Trophoblast cell (in vitro differentiated cells and primary cell): Measurements from ENCODE around the gene ZNF610.

Experiments
- DNase-seq, 2 donors: peaks; one replicate each; pipeline ENCODE4 v3.0.0-alpha.2; 2016
- H2AFZ ChIP-seq: 2 replicates; pipeline ENCODE4 v1.6.1; 2013; ENCODE audit warnings: low read length, moderate library complexity, mild to moderate bottlenecking; ENCODE audit not compliant: insufficient read depth, poor library complexity
- H2AK5ac ChIP-seq: 2 replicates; pipeline ENCODE4 v1.6.1; 2013; ENCODE audit warnings: mild to moderate bottlenecking, low read length
- H2BK120ac ChIP-seq: 2 replicates; pipeline ENCODE4 v1.6.1; 2013; ENCODE audit warnings: low read length, mild to moderate bottlenecking, moderate library complexity; ENCODE audit not compliant: insufficient read depth, poor library complexity
- H2BK12ac ChIP-seq: 2 replicates; pipeline ENCODE4 v1.6.1; 2013; ENCODE audit warnings: mild to moderate bottlenecking, low read length, moderate library complexity
- H2BK5ac ChIP-seq: 2 replicates; pipeline ENCODE4 v1.6.1; 2013; ENCODE audit warnings: low read length, low read depth, moderate library complexity, mild to moderate bottlenecking; ENCODE audit not compliant: poor library complexity
- H3K14ac ChIP-seq: 2 replicates; pipeline ENCODE4 v1.6.1; 2013; ENCODE audit warnings: mild to moderate bottlenecking, low read length
- H3K18ac ChIP-seq: 2 replicates; pipeline ENCODE4 v1.6.1; 2013; ENCODE audit warnings: mild to moderate bottlenecking, low read length
- H3K23ac ChIP-seq: 2 replicates; pipeline ENCODE4 v1.6.1; 2013; ENCODE audit warnings: low read length
- H3K27ac ChIP-seq: 2 replicates; pipeline ENCODE4 v1.5.1; 2013; ENCODE audit warnings: low read depth, mild to moderate bottlenecking, inconsistent platforms, low read length, moderate library complexity
- H3K27me3 ChIP-seq: 2 replicates; pipeline ENCODE4 v1.6.1; 2013; ENCODE audit warnings: inconsistent platforms, mild to moderate bottlenecking, low read length, moderate library complexity; ENCODE audit not compliant: insufficient read depth
- H3K36me3 ChIP-seq, 2 experiments: 1 replicate in 1 of 2; 2 replicates in 1 of 2; pipeline ENCODE4 v1.6.1; 2013; ENCODE audit warnings: low read length in 2 of 2, mild to moderate bottlenecking in 2 of 2, moderate library complexity in 1 of 2; ENCODE audit not compliant: insufficient read depth in 2 of 2, control insufficient read depth in 1 of 2
- H3K4ac ChIP-seq: 2 replicates; pipeline ENCODE4 v1.6.1; 2013; ENCODE audit warnings: low read depth, mild to moderate bottlenecking, low read length, moderate library complexity
- H3K4me1 ChIP-seq, 2 experiments: 1 replicate in 1 of 2; 2 replicates in 1 of 2; pipeline ENCODE4 v1.6.1; 2013; ENCODE audit warnings: low read length in 2 of 2, mild to moderate bottlenecking in 2 of 2, moderate library complexity in 1 of 2; ENCODE audit not compliant: insufficient read depth in 2 of 2, control insufficient read depth in 1 of 2
- H3K4me2 ChIP-seq: 2 replicates; pipeline ENCODE4 v1.6.1; 2013; ENCODE audit warnings: inconsistent platforms, mild to moderate bottlenecking, low read length, moderate library complexity
- H3K4me3 ChIP-seq: 2 replicates; pipeline ENCODE4 v1.5.1; 2013; ENCODE audit warnings: mild to moderate bottlenecking, low read depth, low read length, inconsistent platforms
- H3K79me1 ChIP-seq: one replicate; pipeline ENCODE4 v1.6.1; 2013; ENCODE audit warnings: low read length
- H3K79me2 ChIP-seq: 2 replicates; pipeline ENCODE4 v1.6.1; 2013; ENCODE audit warnings: low read length, mild to moderate bottlenecking; ENCODE audit not compliant: control insufficient read depth, insufficient read depth, poor library complexity
- H3K9ac ChIP-seq: 2 replicates; pipeline ENCODE4 v1.6.1; 2013; ENCODE audit warnings: mild to moderate bottlenecking, low read length
- H3K9me3 ChIP-seq: 2 replicates; pipeline ENCODE4 v1.6.1; 2013; ENCODE audit warnings: low read depth, mild to moderate bottlenecking, control low read depth, inconsistent platforms, low read length; ENCODE audit not compliant: insufficient read depth
- H4K12ac ChIP-seq: 2 replicates; pipeline ENCODE4 v1.6.1; 2013; ENCODE audit warnings: low read depth, mild to moderate bottlenecking, low read length, moderate library complexity
- H4K8ac ChIP-seq: 2 replicates; pipeline ENCODE4 v1.6.1; 2013; ENCODE audit warnings: low read depth, mild to moderate bottlenecking, low read length, moderate library complexity
- H4K91ac ChIP-seq: one replicate; pipeline ENCODE4 v1.6.1; 2013; ENCODE audit warnings: low read depth, mild to moderate bottlenecking, low read length, moderate library complexity
- WGBS: extraction: QIAGEN DNeasy Blood & Tissue Kit; methylation state at CpG from one replicate; pipeline ENCODE4 v1.1.7; 2013; ENCODE audit warnings: missing lambda C conversion rate; ENCODE audit not compliant: insufficient read length, insufficient coverage; ENCODE audit errors: extremely low coverage; 5-methylcytosine and 5-hydroxymethylcytosine counted together

The ZNF610 gene

GRCh38 chr19:52366414-52366824 is 30.4 kb downstream of the ZNF610 start:
- H3K36me3 ChIP-seq, result peaks cover 12 to 15% of the 10 kb centered on the region in 2 experiments
- no peak overlapping the region for H2AK5ac ChIP-seq
- H2BK12ac ChIP-seq, result no peak overlapping the region
- peaks cover 4% of the 10 kb centered on the region for H3K79me1 ChIP-seq
- WGBS, result no CpG with 5 or more reads among the region's 8 CpGs
- no peak overlapping the region for H3K4me2 ChIP-seq
- peaks cover 21% of the 10 kb centered on the region for H3K9me3 ChIP-seq
- H3K18ac ChIP-seq, result no peak overlapping the region
- H3K4me1 ChIP-seq, result peaks cover 0 to 2% of the 10 kb centered on the region in 2 experiments
- H2BK5ac ChIP-seq, result no peak overlapping the region
- no peak overlapping the region for H2BK120ac ChIP-seq
- no peak for DNase-seq
- H3K27ac ChIP-seq, result no peak overlapping the region
- H4K12ac ChIP-seq, result no peak overlapping the region
- H4K91ac ChIP-seq, result no peak overlapping the region
- no peak overlapping the region for H3K4ac ChIP-seq
- H3K4me3 ChIP-seq, result no peak overlapping the region
- H3K27me3 ChIP-seq, result no peaks in the 10 kb centered on the region
- H3K9ac ChIP-seq, result no peak overlapping the region
- peaks cover 3% of the 10 kb centered on the region for H3K79me2 ChIP-seq
- H3K14ac ChIP-seq, result no peak overlapping the region
- no peak overlapping the region for H4K8ac ChIP-seq
- no peak overlapping the region for H2AFZ ChIP-seq
- H3K23ac ChIP-seq, result no peak overlapping the region

GRCh38 chr19:52369559-52370340 is 33.7 kb downstream of the ZNF610 start, which contains the start of gene ZNF880:
Gene ZNF880, plus strand, starts transcription at chr19:52369923. Its CDS starts 43 bp downstream, at chr19:52369966.
- Histone ChIP-seq H2BK120ac (peak within 1 kb of the TSS; percentile 78), H3K4ac (peak within 1 kb of the TSS; percentile 90), H3K23ac (no peak within 1 kb of the TSS), H3K18ac (peak within 1 kb of the TSS; percentile 10), H4K91ac (peak within 1 kb of the TSS; percentile 94), H4K8ac (peak within 1 kb of the TSS; percentile 97), H3K27me3 (no peaks in the 10 kb centered on the region), H2BK12ac (no peak within 1 kb of the TSS), H3K4me3 (peak within 1 kb of the TSS; percentile 79), H3K4me1 (peaks cover 0 to 2% of the 10 kb centered on the region in 2 experiments), H4K12ac (peak within 1 kb of the TSS; percentile 96), H2AFZ (peak within 1 kb of the TSS; percentile 100), H3K79me1 (peaks cover 4% of the 10 kb centered on the region), H3K79me2 (peaks cover 3% of the 10 kb centered on the region), H3K14ac (peak within 1 kb of the TSS; percentile 96), H3K9me3 (peaks cover 11% of the 10 kb centered on the region), H2BK5ac (peak within 1 kb of the TSS; percentile 89), H3K4me2 (peak within 1 kb of the TSS; percentile 80), H3K36me3 (peaks cover 13 to 19% of the 10 kb centered on the region in 2 experiments), H3K9ac (peak within 1 kb of the TSS; percentile 87), H2AK5ac (peak within 1 kb of the TSS; percentile 88), H3K27ac (peak within 1 kb of the TSS; percentile 68)
- WGBS, result no CpG with 5 or more reads among the region's 52 CpGs
- DNase-seq, result peak; percentile 94 to 98

DNA sequence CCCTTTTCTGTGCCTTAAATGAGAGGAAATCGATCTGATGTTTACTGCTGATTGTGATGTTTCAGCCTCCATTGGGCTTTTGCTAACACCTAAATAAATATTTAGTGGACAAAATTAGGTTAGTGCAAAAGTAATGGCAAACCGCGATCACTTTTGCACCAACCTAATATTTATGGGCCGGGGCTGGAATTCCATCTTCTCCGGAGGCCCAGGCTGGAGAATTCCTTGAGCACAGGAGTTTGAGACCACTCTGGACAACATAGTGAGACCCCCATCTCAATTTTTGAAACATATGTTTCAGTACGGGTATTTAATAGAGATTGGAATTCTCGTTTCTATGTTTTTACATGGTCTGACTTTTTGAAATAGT is 34.3 kb downstream of the ZNF610 start:
- Histone ChIP-seq H4K12ac (no peak overlapping the region), H3K4me1 (peaks cover 0 to 2% of the 10 kb centered on the region in 2 experiments), H3K4ac (peak overlapping the region; percentile 90), H3K79me2 (peaks cover 3% of the 10 kb centered on the region), H3K27me3 (no peaks in the 10 kb centered on the region), H3K27ac (no peak overlapping the region), H3K18ac (peak overlapping the region; percentile 10), H3K4me2 (peak overlapping the region; percentile 80), H2AK5ac (no peak overlapping the region), H3K4me3 (peak overlapping the region; percentile 79), H3K79me1 (peaks cover 4% of the 10 kb centered on the region), H2AFZ (peak overlapping the region; percentile 100), H3K9ac (peak overlapping the region; percentile 87), H4K8ac (peak overlapping the region; percentile 97), H3K23ac (no peak overlapping the region), H2BK5ac (peak overlapping the region; percentile 89), H4K91ac (peak overlapping the region; percentile 94), H3K14ac (peak overlapping the region; percentile 96), H2BK12ac (no peak overlapping the region), H2BK120ac (no peak overlapping the region), H3K9me3 (peaks cover 8% of the 10 kb centered on the region), H3K36me3 (peaks cover 15 to 20% of the 10 kb centered on the region in 2 experiments)
- DNase-seq, result no peak
- no CpG with 5 or more reads among the region's 7 CpGs for WGBS

DNA sequence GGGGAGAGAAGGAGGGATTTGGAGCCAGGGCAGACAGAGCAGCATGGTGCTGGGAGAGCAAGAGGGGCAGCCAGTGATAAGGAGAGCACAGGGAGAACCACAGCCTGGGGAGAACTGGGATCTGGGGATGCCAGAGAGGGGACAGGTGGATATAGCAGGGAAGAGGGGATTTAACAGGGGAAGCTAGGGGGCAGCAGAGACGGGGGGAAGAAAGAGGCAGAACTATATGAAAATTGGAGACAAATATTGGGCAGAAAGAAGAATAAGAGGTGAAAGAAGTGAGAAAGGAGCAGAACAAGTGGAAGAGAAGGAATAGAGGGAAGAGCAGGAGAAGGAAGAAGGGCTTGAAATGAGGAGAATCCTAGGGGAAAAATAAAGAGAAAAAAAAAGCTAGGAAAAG is 55.1 kb downstream of the ZNF610 start:
- H2AFZ ChIP-seq, result no peak overlapping the region
- no peak overlapping the region for H2BK120ac ChIP-seq
- no peak overlapping the region for H3K9ac ChIP-seq
- no peak overlapping the region for H3K23ac ChIP-seq
- no peak overlapping the region for H3K27ac ChIP-seq
- no peaks in the 10 kb centered on the region for H3K4me1 ChIP-seq
- no peak overlapping the region for H3K4me3 ChIP-seq
- peaks cover 1 to 5% of the 10 kb centered on the region in 2 experiments for H3K36me3 ChIP-seq
- H3K18ac ChIP-seq, result no peak overlapping the region
- H3K79me1 ChIP-seq, result no peaks in the 10 kb centered on the region
- H4K91ac ChIP-seq, result no peak overlapping the region
- no peak overlapping the region for H3K4me2 ChIP-seq
- no peak overlapping the region for H2AK5ac ChIP-seq
- no peak overlapping the region for H4K8ac ChIP-seq
- no peak overlapping the region for H4K12ac ChIP-seq
- peaks cover 12% of the 10 kb centered on the region for H3K9me3 ChIP-seq
- H3K4ac ChIP-seq, result no peak overlapping the region
- H2BK5ac ChIP-seq, result no peak overlapping the region
- no peak overlapping the region for H2BK12ac ChIP-seq
- no peak overlapping the region for H3K14ac ChIP-seq
- no peaks in the 10 kb centered on the region for H3K27me3 ChIP-seq
- no peaks in the 10 kb centered on the region for H3K79me2 ChIP-seq
- WGBS, result no CpG with 5 or more reads among the region's 1 CpG
- no peak for DNase-seq
